DOHH2 (cell line): ENCODE data around the gene GRM2.

ENCODE experiments used
- CTCF ChIP-seq: fragments of 200-600 bp; sonication (generic); IDR thresholded peaks from one replicate; pipeline ENCODE4 v1.5.1; 2014; ENCODE audit warnings: antibody characterized with exemption, mild to moderate bottlenecking, low read depth, low read length; ENCODE audit not compliant: poor library complexity, severe bottlenecking
- EZH2phosphoT487 ChIP-seq: fragments of 200-600 bp; sonication (generic); IDR thresholded peaks from 2 replicates; pipeline ENCODE4 v1.6.1; 2017; ENCODE audit warnings: borderline replicate concordance, mild to moderate bottlenecking, antibody characterized with exemption, low read length, moderate library complexity, mixed read lengths

GRCh38 chr3:51702156-51702555 is 4.7 kb upstream of the GRM2 start:
- TF ChIP-seq CTCF: no peak
- TF ChIP-seq EZH2phosphoT487: no peak
